Endothelial cell of umbilical vein (primary cell): ENCODE data around the gene SOAT1. TPM values are rescaled to one million over a fixed set of nuclear protein-coding genes. Genes with fewer than 3 reads are reported as not detected.
A peak's percentile ranks its signal among the peaks of the same experiment; 100 is the strongest.

Experiments
- BruUV-seq: library from RNA; stranded (reverse); fragments of 400-500 nt; replicated peaks from 2 replicates; lab custom pipeline; 2021; lab: Mats Ljungman, UMichigan
- CTCF ChIA-PET: fragments of 300-600, 350-600 bp; sonication (Branson Sonifier 250); formaldehyde crosslinking; loops from one replicate; lab custom pipeline; 2021; ENCODE audit warnings: antibody characterized with exemption, inconsistent platforms; lab: Charles Lee
- POLR2A ChIA-PET: fragments of 300-600, 350-600 bp; sonication (Branson Sonifier 250); formaldehyde crosslinking; loops from one replicate; lab custom pipeline; 2021; ENCODE audit warnings: antibody characterized with exemption, inconsistent platforms; lab: Charles Lee
- DNase-seq: peaks from one replicate; pipeline ENCODE4 v3.0.0-alpha.2; 2011; ENCODE audit warnings: low read depth, low spot score
- FAIRE-seq: peaks from 2 replicates; lab custom pipeline; 2011; peaks lifted over from hg19 to GRCh38; lab: Jason Lieb, UNC
- H2AFZ ChIP-seq: 2 replicates; pipeline ENCODE4 v1.6.0; 2012; ENCODE audit warnings: low read depth, low read length, control low read depth, inconsistent platforms
- H3K27ac ChIP-seq: 2 replicates; pipeline ENCODE4 v1.5.1; 2011; ENCODE audit warnings: low read depth, mild to moderate bottlenecking, control low read depth, low read length, moderate library complexity; ENCODE audit not compliant: insufficient read depth
- H3K27me3 ChIP-seq, 2 experiments: 2 replicates each; pipeline versions ENCODE4 v1.6.0 to v1.6.1; 2011; ENCODE audit warnings: low read length in 2 of 2, mixed read lengths in 1 of 2; ENCODE audit not compliant: control insufficient read depth in 2 of 2, insufficient read depth in 2 of 2
- H3K36me3 ChIP-seq, 2 experiments: 2 replicates in 1 of 2; 3 replicates in 1 of 2; pipeline ENCODE4 v1.5.1; 2011; ENCODE audit warnings: low read length in 2 of 2, mild to moderate bottlenecking in 1 of 2, moderate library complexity in 1 of 2; ENCODE audit not compliant: control insufficient read depth in 2 of 2, insufficient read depth in 2 of 2; ENCODE audit errors: extremely low read depth in 1 of 2
- H3K4me1 ChIP-seq: 3 replicates; pipeline ENCODE4 v1.5.1; 2011; ENCODE audit warnings: mild to moderate bottlenecking, low read length; ENCODE audit not compliant: control insufficient read depth, insufficient read depth; ENCODE audit errors: extremely low read depth
- H3K4me2 ChIP-seq: 2 replicates; pipeline ENCODE4 v1.6.1; 2011; ENCODE audit warnings: low read length, control low read depth, mixed read lengths; ENCODE audit not compliant: insufficient read depth
- H3K4me3 ChIP-seq, 3 experiments: fragments of 200-600 bp in 1 of 3; sonication (generic), shearing (Covaris generic) in 1 of 3; replicated peaks in 1 of 3; 2 replicates each; pipeline ENCODE4 v1.5.1; 2011 to 2016; ENCODE audit warnings: control low read depth in 3 of 3, low read length in 3 of 3, mild to moderate bottlenecking in 2 of 3, inconsistent platforms in 1 of 3, low read depth in 1 of 3, moderate library complexity in 1 of 3; ENCODE audit not compliant: insufficient read depth in 1 of 3
- H3K79me2 ChIP-seq: 2 replicates; pipeline ENCODE4 v1.6.0; 2012; ENCODE audit warnings: low read length, inconsistent platforms; ENCODE audit not compliant: control insufficient read depth, insufficient read depth
- H3K9ac ChIP-seq: replicated peaks from 2 replicates; pipeline ENCODE3; 2011; ENCODE audit warnings: low read length, control low read depth; ENCODE audit not compliant: insufficient read depth; ENCODE audit errors: extremely low read depth
- H3K9me1 ChIP-seq: replicated peaks from 3 replicates; pipeline ENCODE4 v1.6.0; 2011; ENCODE audit warnings: mild to moderate bottlenecking, low read length; ENCODE audit not compliant: control insufficient read depth, insufficient read depth; ENCODE audit errors: extremely low read depth
- H3K9me3 ChIP-seq: replicated peaks from 2 replicates; pipeline ENCODE4 v1.5.1; 2012; ENCODE audit warnings: low read length, inconsistent platforms; ENCODE audit not compliant: control insufficient read depth, insufficient read depth
- H4K20me1 ChIP-seq: replicated peaks from 2 replicates; pipeline ENCODE3; 2011; ENCODE audit warnings: mild to moderate bottlenecking, low read length; ENCODE audit not compliant: control insufficient read depth, insufficient read depth; ENCODE audit errors: extremely low read depth
- EZH2 ChIP-seq: IDR thresholded peaks from 2 replicates; pipeline ENCODE4 v1.6.1; 2012; ENCODE audit warnings: borderline replicate concordance, low read depth, mild to moderate bottlenecking, moderate library complexity, low read length, inconsistent platforms; ENCODE audit not compliant: severe bottlenecking
- GATA2 ChIP-seq: IDR thresholded peaks from 2 replicates; pipeline ENCODE4 v1.7.0; 2011; ENCODE audit warnings: low read depth, mild to moderate bottlenecking, moderate library complexity, mixed read lengths, low read length; ENCODE audit not compliant: insufficient read length, insufficient read depth
- MAX ChIP-seq: IDR thresholded peaks from 2 replicates; pipeline ENCODE4 v1.6.1; 2011; ENCODE audit not compliant: insufficient read depth, insufficient read length
- MYC ChIP-seq: IDR thresholded peaks from one replicate; pipeline ENCODE4 v1.6.1; 2011; ENCODE audit warnings: mild to moderate bottlenecking, low read depth, low read length
- POLR2AphosphoS5 ChIP-seq: IDR thresholded peaks from 2 replicates; pipeline ENCODE4 v1.6.1; 2012; ENCODE audit warnings: low read depth, mild to moderate bottlenecking, control low read depth, low read length, moderate library complexity; ENCODE audit not compliant: insufficient read depth
- dilution Hi-C: fragments of 300-500 bp; cut with MboI; formaldehyde crosslinking; loops from one replicate; pipeline ENCODE4 v1.15.0; 2019; ENCODE audit warnings: low sequenced_read_pairs; ENCODE audit not compliant: extremely low pct_ligation_motif_present
- intact Hi-C: fragments of 100-400 bp; cut with micrococcal nuclease; formaldehyde crosslinking; loops from one replicate; pipeline ENCODE4 v1.10.0; 2022
- polyA plus RNA-seq, 4 experiments: library from polyadenylated mRNA; depleted of rRNA in 3 of 4; stranded (reverse) in 3 of 4; unstranded in 1 of 4; fragments of >200 nt; gene quantifications; 2 replicates each; pipeline versions ENCODE4 v1.2.1 to v1.2.3, GENCODE V29; 2011 to 2012; ENCODE audit warnings: missing spikeins in 1 of 4
- total RNA-seq: library from RNA; stranded (reverse); gene quantifications from 2 replicates; pipeline ENCODE4 v1.2.3, GENCODE V29; 2021
- TF ChIP-seq, protein P1 (sequence below), 2 donors: IDR thresholded peaks; 1 replicate in 1 of 2; 2 replicates in 1 of 2; pipeline ENCODE4 v1.5.1; 2011; ENCODE audit warnings: low read length in 2 of 2, mild to moderate bottlenecking in 2 of 2, moderate library complexity in 2 of 2, control low read depth in 1 of 2, inconsistent platforms in 1 of 2, low read depth in 1 of 2; ENCODE audit not compliant: insufficient read depth in 1 of 2; ENCODE audit errors: extremely low read depth in 1 of 2

SOAT1 gene
- total and polyA plus RNA-seq, 2 donors (not counting 3 experiments of a cell fraction or from before 2014, with no cell fraction given) = 14.0 to 38.2 TPM

GRCh38 chr1:179251675-179252074, 41.9 kb upstream of the SOAT1 start:
- Histone ChIP-seq H3K4me1 (peaks cover 8% of the 10 kb centered on the region), H3K9me1 (no peaks in the 10 kb centered on the region), H3K36me3 (no peaks in the 10 kb centered on the region), H3K79me2 (no peaks in the 10 kb centered on the region), H3K9ac (no peak overlapping the region), H2AFZ (no peak overlapping the region), H3K27me3 (no peaks in the 10 kb centered on the region), H3K4me2 (no peak overlapping the region), H3K9me3 (no peaks in the 10 kb centered on the region), H3K27ac (no peak overlapping the region), H3K4me3 (no peak overlapping the region), H4K20me1 (no peaks in the 10 kb centered on the region)
- no TSS peak for BruUV-seq
- peak; percentile 48 for DNase-seq
- CTCF ChIA-PET = interaction anchor here (0.5 to 2.8 kb wide), 19 partner anchors 11 to 563 kb away, joined by 3 to 42 read pairs (median 4); partner anchors contain the start of genes AXDND1, SOAT1 and TOR3A
- peak; percentile 37 for FAIRE-seq
- dilution Hi-C loops (no loop called here), intact Hi-C loops (loop anchor here (1.0 to 10.0 kb wide), 2 partner anchors 118 to 353 kb away; no protein-coding TSS in a partner anchor)
- TF ChIP-seq, protein P1, sequence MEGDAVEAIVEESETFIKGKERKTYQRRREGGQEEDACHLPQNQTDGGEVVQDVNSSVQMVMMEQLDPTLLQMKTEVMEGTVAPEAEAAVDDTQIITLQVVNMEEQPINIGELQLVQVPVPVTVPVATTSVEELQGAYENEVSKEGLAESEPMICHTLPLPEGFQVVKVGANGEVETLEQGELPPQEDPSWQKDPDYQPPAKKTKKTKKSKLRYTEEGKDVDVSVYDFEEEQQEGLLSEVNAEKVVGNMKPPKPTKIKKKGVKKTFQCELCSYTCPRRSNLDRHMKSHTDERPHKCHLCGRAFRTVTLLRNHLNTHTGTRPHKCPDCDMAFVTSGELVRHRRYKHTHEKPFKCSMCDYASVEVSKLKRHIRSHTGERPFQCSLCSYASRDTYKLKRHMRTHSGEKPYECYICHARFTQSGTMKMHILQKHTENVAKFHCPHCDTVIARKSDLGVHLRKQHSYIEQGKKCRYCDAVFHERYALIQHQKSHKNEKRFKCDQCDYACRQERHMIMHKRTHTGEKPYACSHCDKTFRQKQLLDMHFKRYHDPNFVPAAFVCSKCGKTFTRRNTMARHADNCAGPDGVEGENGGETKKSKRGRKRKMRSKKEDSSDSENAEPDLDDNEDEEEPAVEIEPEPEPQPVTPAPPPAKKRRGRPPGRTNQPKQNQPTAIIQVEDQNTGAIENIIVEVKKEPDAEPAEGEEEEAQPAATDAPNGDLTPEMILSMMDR (IDR thresholded peaks at IDR 0.05; ENCODE audit: extremely low read depth in 1 of 2, insufficient read depth in 1 of 2, low read depth in 1 of 2, low read length in 2 of 2) = peak in 1 of 2 donors; percentile 34
- no peak for TF ChIP-seq GATA2
- POLR2A ChIA-PET = no interaction called here

- Histone ChIP-seq H3K9ac (no peak overlapping the region), H4K20me1 (no peaks in the 10 kb centered on the region), H3K27ac (no peak overlapping the region), H2AFZ (no peak overlapping the region), H3K27me3 (no peaks in the 10 kb centered on the region), H3K9me1 (no peaks in the 10 kb centered on the region), H3K4me2 (no peak overlapping the region), H3K4me3 (no peak overlapping the region), H3K4me1 (peaks cover 8% of the 10 kb centered on the region), H3K9me3 (no peaks in the 10 kb centered on the region), H3K36me3 (no peaks in the 10 kb centered on the region), H3K79me2 (no peaks in the 10 kb centered on the region)
- intact Hi-C loops = loop anchor here (10.0 kb wide), 1 partner anchor 352 kb away; no protein-coding TSS in a partner anchor
- peak; percentile 47 for FAIRE-seq
- dilution Hi-C loops = no loop called here
- POLR2A ChIA-PET = no interaction called here
- TF ChIP-seq GATA2 (no peak), MAX (no peak), POLR2AphosphoS5 (no peak), EZH2 (no peak), MYC (no peak)
- TF ChIP-seq, protein P1 (IDR thresholded peaks at IDR 0.05; ENCODE audit: extremely low read depth in 1 of 2, insufficient read depth in 1 of 2, low read depth in 1 of 2, low read length in 2 of 2) = no peak
- BruUV-seq = no TSS peak
- DNase-seq = no peak
- CTCF ChIA-PET = interaction anchor here (0.8 to 2.8 kb wide), 7 partner anchors 26 to 347 kb away, joined by 3 to 42 read pairs (median 13); partner anchors contain the start of gene SOAT1
Measured at GRCh38 chr1:179252606-179253005, 41.0 kb upstream of the SOAT1 start.
